Renal cortex interstitium (tissue), 11 donors: Measurements from ENCODE around the gene TENT4B. TPM values are rescaled to one million over a fixed set of nuclear protein-coding genes. Genes with fewer than 3 reads are reported as not detected.
"Not testable (repeated sequence)": the region's sequence is repeated elsewhere in the genome, so short reads cannot be mapped to it uniquely, and the experiment has no call there.

ENCODE experiments used
- DNase-seq, 11 donors: peaks; one replicate each; pipeline ENCODE4 v3.0.0-alpha.2; 2013; ENCODE audit warnings: low read depth in 9 of 11, low spot score in 4 of 11; ENCODE audit errors: extremely low read depth in 1 of 11
- polyA plus RNA-seq, 3 donors: library from polyadenylated mRNA; unstranded; fragments of 120-200 nt; gene quantifications; one replicate each; pipeline ENCODE4 v1.2.1, GENCODE V29; 2013; ENCODE audit not compliant: insufficient read length in 3 of 3

TENT4B gene
- polyA plus RNA-seq, 3 donors: 14.4 to 17.1 (median 15.9) TPM

DNA sequence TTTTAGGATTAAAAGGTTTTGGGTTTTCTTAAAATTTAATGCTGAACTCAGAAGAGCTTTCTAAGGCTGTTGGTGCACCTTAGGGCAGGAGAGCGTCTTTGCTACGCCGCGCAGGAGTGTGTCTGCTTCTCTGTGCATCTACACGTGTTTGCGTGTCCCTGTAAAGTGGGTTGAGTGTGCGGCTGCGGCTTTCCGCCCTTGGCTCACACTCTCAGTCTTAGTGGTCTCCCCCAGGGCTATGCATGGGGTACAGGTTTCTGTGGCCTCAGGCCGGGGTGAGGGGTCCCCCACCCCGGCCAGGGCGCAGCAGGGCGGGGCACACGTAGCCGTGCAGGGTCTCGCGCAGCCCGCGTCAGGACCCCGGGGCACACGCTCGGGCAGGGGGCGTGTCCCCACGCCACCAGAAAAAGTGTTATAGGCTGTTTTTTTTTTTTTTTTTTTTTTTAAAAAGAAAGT is 727 bp upstream of the TENT4B start:
- DNase-seq: no peak

DNA sequence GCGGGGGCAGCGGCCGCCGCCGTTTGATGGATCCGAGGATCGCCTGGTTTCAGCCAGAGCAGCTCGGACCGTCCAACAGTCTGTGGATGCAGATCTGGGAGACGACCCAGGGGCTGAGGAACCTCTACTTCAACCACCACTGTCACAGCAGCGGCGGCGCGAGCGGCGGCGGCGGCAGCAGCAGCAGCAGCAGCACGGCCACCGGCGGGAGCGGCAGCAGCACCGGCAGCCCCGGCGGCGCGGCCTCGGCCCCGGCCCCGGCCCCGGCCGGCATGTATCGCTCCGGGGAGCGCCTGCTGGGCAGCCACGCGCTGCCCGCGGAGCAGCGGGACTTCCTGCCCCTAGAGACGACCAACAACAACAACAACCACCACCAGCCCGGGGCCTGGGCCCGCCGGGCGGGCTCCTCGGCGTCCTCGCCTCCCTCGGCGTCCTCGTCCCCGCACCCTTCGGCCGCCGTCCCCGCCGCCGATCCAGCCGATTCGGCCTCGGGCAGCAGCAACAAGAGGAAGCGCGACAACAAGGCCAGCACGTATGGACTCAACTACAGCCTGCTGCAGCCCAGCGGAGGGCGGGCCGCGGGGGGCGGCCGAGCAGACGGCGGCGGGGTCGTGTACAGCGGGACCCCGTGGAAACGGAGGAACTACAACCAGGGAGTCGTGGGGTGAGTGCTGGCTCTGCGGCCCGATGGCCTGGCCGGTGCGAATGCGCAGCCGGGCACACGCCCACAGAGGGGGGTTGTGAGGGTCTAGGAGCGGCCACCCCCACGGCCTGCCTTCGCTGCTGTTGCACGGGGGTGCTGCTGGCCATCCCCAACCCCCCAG is 702 bp downstream of the TENT4B start:
- DNase-seq: no peak

DNA sequence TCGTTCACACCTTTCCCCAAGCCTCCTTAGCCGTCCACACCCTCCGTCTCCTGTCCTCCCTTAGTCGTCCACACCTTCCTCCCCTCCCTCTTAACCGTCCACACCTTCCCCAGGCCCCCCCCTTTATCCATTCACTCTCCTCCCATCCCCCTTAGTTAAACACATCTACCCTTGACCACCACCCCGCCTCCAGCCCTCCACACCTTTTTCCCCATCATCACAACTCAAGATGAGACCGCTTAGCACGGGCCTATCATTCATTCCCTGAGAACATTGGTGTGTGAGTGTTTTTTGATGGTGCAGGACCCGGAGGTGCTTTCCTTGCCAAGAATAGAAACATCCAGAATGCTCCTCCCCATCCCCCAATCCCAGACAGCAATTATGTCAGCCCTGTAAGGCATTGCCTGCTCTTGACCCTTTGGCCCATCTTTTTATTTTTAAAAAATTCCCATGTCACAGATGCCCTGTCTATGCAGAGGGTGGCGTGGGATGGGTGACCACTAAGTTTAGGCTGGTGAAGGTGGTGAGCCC is 1.4 kb downstream of the TENT4B start:
- no peak for DNase-seq

DNA sequence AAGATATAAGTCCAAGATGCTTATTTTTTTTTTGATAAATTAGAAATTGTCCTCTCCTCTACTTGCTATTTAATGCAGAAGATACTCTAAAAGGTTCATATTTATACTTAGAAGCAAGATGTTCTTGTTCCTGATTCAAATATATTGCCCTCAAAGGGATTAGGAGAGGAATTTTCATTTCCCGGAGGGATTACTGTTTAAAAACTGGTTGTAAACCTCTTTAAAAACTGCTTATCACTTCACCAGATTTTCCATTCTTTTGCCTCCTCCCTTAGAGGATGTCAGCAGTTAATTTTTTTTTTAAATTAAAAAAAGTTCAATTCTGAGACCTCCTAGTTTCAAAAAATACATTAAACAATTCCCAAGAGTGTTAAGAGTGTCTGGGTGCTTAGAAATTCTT is 2.8 kb downstream of the TENT4B start:
- no peak for DNase-seq

GRCh38 chr16:50156590-50156989 is 3.5 kb downstream of the TENT4B start:
- DNase-seq: no peak

GRCh38 chr16:50160495-50161164 is 7.5 kb downstream of the TENT4B start:
- no peak for DNase-seq

- no peak for DNase-seq
Measured at GRCh38 chr16:50161950-50162349, 8.8 kb downstream of the TENT4B start.

DNA sequence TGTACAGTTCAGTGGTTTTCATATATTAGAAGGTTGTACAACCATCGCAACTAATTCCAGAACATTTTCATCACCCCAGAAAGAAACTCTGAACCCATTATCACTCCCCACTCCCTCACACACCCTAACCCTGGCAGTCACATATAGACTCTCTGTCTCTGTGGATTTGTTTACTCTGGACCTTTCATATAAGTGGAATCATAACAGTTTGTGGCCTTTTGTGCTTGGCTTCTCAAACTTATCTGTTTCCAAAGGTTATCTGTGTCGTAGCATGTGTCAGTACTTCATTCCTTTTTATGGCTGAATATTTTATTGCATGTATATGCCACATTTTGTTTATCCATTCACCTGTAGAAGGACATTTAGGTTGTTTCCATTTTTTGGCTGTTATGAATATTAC is 12.4 kb downstream of the TENT4B start:
- no peak for DNase-seq

GRCh38 chr16:50166511-50167500 is 13.7 kb downstream of the TENT4B start:
- no peak for DNase-seq

DNA sequence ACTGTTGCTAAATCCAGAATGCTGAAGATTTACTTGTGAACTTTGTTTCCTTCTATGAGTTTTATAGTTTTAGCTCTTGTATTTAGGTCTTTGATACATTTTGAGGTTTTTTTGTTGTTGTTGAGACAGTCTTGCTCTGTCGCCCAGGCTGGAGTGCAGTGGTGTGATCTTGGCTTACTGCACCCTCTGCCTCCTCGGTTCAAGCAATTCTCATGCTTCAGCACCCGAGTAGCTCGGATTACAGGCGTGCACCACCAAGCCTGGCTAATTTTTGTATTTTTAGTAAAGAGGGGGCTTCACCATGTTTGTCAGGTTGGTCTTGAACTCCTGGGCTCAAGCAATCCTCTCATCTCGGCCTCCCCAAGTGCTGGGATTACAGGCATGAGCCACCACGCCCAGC is 14.4 kb downstream of the TENT4B start:
- no peak for DNase-seq

DNA sequence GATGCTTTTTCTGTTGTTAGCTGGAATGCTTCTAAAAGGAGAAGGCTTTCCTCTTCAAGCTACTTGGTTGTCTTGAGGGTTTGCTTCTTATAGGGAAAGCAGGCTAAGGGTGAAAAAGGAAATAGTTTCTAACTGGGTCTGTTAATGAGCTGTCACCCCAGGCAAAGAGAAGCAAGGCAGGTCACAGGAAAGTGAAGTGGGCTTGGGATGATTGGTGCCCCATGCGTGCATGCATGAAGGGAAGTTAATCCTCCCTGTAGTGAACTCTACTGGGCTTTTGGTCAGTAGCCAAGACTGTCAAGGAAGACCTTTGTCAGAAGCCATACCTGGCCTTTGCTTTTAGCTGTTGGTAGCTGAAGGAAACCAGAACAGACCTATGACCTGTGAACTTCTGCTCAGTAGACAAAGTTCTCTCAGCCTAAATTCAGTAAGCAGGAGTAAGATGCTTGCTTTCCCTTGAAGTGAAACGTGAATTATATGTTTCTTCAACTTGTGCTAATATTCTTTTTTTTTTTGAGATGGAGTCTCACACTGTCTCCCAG is 16.5 kb downstream of the TENT4B start:
- no peak for DNase-seq

GRCh38 chr16:50171773-50172172 is 18.7 kb downstream of the TENT4B start:
- DNase-seq: not testable (repeated sequence)

GRCh38 chr16:50172195-50172922 is 19.3 kb downstream of the TENT4B start:
- DNase-seq: no peak

- DNase-seq: no peak
Measured at GRCh38 chr16:50173316-50173715, 20.2 kb downstream of the TENT4B start.

- no peak for DNase-seq
Measured at GRCh38 chr16:50178491-50178941, 25.4 kb downstream of the TENT4B start.

GRCh38 chr16:50182441-50182840 is 29.3 kb downstream of the TENT4B start:
- no peak for DNase-seq

- DNase-seq: no peak
Measured at GRCh38 chr16:50183316-50183715, 30.2 kb downstream of the TENT4B start.

DNA sequence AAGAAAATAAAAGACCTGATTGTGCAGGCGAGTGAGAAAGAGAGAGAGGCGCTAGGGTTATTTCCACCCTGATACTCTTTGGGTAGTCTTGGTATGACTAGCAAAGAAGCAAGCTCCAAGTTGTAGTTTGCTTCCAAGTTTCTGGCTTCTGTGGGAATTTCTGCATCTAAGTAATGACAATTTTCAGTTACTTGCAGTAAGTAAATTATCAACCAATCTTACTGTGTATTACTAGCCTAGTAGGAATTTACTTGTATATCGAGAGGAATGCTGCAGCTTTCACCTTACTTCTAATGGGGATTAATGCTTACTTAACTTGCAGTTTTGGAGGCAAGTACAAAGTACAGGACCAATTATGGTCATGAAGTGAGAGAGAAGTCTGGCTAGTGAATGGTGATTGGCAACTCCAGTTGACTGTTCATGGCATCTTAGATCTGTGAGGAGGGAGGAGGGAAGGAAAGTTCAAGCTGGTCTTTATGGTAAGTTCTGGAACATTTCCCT is 31.9 kb downstream of the TENT4B start:
- peak in 4 of 11 donors; percentile 31 to 45 (median 38) for DNase-seq
